H54 (cell line): Measurements from ENCODE around the gene ASCC2.

Experiments used
- DNase-seq: peaks from one replicate; pipeline ENCODE4 v3.0.0; 2011; ENCODE audit warnings: low spot score, mixed read lengths; ENCODE audit not compliant: insufficient read length
- FAIRE-seq: peaks from 3 replicates; lab custom pipeline; 2011; peaks lifted over from hg19 to GRCh38; lab: Jason Lieb, UNC
- POLR2A ChIP-seq: IDR thresholded peaks from 2 replicates; pipeline ENCODE4 v1.6.1; 2011; ENCODE audit warnings: low read depth, mild to moderate bottlenecking, low read length

ASCC2 gene

DNA sequence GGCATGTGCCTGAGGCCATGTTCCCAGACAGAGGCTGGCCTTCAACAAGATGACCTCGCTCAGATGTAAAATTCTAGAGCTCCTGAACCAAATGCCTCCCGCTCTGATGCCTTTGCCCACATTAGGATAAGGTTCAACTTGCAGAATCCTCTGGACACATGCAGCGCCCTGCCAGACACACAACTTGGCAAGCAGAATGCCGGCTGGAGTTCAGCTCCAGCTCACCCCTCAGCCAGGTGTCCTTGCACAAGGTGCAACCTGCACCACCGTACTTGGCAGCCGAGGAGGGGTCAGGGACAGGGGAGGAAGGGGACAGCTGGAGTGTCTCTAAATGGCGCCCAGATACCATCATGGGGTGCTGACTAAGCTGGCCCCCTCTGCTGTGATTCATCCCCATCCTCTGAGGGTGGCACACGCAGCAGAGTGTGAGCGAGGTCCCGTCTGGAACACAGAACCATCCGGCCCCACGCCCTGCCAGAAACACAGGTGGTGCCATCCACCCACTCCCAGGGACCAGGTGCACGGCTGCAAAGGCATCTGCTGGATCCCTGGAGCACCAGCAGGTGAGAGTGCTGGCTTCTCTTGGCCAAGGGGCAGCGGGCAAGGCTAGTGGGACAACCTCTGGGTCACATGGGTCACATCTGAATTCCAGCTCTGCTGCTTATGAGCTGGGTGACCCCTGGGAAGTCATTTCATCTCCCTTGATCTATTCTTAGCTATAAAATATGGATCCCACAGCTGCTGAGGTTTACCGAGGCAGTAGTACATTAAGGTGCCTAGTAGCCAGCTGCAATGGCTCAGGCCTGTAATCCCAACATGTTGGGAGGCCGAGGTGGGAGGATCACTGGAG lies 84.0 kb downstream of the ASCC2 start:
- FAIRE-seq = no peak
- DNase-seq = no peak
- no peak for TF ChIP-seq POLR2A

DNA sequence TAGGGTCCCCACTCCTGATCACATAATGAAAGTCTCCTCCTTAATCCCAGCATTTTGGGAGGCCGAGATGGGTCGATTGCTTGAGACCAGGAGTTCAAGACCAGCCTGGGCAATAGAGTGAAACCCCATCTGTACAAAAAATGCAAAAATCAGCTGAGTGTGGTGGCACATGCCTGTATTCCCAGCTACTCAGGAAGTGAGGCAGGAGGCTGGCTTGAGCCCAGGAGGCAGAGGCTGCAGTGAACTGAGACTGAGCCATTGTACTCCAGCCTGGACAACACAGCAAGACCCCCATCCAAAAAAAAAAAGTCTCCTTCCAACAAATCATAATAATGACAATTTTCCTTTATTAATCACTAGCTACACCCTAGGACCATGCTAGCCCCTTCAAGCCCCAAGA lies 86.4 kb downstream of the ASCC2 start:
- no peak for TF ChIP-seq POLR2A
- no peak for FAIRE-seq
- DNase-seq = no peak

DNA sequence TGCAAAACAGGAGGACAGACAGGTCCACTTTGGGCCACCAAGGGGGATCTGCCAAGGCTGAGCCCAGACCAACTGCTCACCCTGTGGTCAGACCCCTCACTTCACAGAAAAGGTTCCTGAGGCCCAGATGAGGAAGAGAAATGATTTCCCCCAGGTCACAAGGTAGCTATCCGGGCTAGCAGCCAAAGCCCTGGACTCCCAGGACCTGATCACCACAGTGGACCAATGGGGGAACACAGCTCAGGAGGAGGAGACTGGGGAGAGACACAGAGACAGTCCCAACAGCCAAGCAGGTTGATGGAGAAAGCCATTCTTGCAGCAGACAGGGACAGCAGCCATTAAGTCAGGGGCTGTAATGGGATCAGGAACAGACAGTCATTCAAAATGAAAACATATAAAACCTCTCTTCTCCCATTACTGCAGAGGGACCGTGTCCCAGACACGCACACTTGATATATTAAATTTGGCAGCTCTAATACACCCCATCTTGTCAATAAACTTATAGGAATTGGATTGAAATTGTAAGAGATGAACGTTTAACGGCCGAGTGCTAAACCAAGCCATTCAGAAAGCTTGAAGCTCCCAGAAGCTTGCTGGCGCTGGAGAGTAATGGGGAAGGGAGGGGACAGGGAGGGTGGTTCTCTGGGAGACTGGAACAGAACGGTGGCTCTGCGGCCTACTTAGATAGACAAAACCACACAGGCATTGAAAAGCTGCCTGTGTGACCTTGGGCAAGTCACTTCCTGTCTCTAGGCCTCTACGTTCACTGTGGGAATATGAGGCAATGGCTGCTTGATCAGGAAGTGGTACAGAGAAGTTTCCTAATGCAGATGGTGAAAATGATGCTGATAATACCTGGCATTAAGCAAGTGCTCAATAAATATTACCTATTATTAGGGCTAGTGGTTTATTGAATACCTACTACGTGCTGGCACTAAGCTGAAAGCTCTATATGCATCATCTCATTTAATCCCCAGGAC lies 87.2 kb downstream of the ASCC2 start:
- FAIRE-seq = no peak
- DNase-seq = no peak
- no peak for TF ChIP-seq POLR2A

DNA sequence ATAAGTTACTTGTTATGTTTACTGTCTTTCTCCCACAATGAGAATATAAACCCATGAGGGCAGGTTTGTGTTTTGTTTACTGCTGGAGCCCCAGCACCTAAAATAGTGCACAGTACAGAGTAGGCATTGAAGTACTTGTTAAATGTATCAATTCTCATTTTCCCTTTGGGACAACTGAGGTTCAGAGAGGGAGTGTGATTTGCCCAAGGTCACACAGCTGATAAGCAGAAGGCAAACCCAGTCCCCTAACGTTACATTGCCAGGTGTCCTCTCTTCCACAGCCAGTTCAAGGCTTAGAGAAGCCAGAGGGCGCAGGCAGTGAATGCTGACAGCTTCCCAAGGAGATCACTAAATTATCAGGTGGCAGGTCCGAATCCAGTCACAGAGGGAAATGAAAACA lies 88.0 kb downstream of the ASCC2 start:
- FAIRE-seq (no peak), DNase-seq (no peak)
- no peak for TF ChIP-seq POLR2A

DNA sequence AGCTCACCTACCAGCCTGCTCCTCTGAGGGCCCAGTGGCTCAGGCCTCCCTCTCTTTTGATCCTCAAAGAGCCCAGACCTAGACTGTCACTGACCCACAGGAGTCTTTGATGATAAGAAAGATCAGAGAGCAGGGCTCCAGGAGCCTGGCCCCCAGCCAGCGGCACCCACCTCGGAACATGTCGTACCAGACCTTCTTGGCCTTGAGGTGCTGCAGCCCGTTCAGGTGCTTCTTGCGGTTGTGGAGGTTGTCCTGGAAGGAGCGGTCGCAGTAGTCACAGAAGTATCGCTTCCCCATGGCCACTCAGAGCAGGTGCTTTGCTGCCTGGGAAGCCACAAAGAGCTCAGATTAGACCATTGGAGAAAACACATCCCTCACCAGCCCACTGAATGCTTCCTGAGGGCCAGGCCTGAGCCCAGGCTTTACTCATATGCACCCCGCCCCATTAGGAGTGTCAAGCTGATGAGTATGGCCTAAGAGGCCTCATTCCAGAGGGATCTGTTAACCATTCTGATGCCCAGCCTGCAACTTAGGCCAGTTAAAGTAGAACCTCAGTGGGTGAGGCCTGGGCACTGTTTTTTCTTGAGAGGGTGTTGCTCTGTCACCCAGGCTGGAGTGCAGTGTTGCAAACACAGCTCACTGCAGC lies 89.7 kb downstream of the ASCC2 start:
- TF ChIP-seq POLR2A = no peak
- FAIRE-seq (no peak), DNase-seq (no peak)

DNA sequence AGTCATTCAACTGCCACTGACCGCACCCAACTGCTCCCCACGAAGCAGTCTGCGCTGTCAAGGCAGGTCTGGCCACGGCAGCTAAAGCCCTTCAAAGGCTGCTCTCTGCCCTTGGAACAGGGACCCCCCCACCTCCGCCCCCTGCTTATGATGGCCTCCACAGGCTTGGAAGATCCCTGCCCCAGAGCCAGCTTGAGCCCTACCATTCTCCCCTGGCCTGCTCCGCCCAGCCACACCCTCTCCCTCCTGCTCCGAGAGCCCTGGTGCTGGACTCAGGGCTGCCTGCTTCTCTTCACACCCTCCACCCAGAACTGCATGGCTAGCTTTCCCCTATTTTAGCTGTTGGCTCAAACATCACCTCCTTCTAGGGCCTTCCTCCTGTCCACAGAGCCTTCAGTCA lies 90.2 kb downstream of the ASCC2 start:
- FAIRE-seq (no peak), DNase-seq (no peak)
- TF ChIP-seq POLR2A = no peak

DNA sequence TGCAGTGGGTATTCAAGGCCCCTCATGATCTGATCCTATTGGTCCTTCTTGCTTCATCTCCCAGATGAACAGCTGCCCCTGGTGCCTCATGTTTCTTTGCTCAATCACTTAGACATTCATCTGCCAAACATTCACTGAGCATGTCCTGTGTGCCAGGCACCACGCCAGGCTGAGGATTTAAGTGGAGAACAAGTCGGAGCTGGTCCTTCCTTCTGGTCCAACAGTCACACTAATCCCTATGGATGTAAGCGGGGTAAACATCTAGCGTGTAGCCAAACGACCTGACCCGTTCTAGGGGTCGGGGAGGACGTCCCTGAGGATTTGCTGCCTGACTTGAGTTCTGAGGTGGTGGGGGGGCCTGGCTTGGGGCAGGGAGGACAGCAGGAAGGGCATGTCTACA lies 93.2 kb downstream of the ASCC2 start:
- FAIRE-seq (no peak), DNase-seq (no peak)
- no peak for TF ChIP-seq POLR2A

DNA sequence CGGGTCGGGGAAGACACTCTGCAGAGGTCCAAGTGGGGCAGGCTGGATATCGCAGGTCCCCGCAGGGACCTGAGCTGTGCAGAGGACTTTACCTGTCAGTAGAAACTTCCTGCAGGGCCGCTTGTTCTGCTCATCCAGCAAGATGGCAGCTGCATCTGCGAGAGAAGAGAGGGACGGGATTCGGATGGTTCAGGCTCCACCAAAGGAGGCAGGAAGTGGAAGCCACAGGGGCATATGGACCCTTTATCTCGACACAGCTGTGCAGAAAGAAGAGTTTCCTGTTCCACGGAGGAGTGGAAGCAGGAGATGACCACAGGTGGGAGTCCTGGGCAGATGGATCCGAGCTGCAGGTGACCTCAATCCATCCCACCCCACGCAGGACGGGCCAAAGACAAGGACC lies 95.7 kb downstream of the ASCC2 start:
- DNase-seq (no peak), FAIRE-seq (no peak)
- no peak for TF ChIP-seq POLR2A

DNA sequence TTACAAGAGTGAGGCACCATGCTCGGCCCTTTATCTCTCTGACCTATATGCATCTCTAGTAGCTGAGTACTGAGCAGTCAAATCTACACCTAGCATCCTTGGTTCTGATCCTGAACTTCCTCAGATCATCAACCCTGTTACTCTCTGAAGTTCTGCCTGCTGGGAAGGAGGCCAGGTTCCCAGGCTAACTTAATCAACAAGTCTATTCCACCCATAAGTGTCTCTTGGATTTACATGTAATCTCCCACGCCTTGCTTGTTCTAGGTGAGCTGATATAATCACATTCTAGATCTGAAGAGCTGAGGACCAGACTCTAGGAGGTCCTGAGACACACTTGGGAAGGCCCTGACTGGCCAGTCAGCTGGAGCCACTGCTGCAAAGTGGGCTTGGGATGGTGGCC lies 96.1 kb downstream of the ASCC2 start:
- no peak for TF ChIP-seq POLR2A
- FAIRE-seq = no peak
- DNase-seq = no peak

DNA sequence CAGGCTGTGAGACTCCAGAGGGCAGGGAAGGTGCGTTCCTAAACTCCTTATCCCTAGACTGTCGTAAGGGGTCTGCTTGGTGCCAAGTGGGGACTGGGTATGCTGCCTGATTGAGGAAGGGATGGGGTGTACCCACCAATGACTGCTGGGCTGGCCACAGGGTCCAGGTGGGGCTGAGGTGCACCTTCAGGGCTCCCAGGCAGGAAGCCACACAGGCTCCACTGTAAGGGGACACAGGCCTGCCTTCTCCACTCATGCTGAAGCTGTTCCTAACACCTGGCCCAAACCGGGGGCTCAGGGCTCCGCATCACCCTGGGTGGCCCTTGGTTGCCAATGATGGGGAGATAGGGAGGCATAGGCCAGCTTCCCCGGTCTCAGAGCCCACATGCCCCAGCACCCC lies 97.9 kb downstream of the ASCC2 start:
- DNase-seq (no peak), FAIRE-seq (no peak)
- no peak for TF ChIP-seq POLR2A

DNA sequence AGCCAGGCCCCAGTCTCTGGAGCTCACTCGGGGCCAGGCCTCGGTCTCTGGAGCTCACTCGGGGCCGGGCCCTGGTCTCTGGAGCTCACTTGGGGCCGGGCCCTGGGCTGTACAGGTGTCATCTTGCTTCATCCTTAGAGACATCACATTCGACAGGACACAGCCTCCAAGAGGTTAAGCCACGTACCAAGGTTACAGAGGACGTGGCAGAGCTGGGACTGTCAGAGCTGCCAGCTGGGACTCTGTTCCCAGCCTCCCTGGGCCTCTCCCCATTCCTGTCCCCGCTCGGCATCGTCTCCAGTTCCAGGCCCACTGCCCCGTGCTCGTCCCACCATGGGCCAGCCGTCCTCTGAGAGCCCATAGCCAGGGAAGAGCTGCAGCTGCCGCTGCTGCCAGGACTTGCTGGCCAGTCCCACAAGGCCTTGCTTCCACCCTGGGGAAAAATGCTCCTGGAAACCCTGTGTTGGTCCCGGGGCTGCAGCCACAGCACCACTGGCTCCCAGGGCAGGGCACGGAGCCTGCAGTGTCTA lies 98.7 kb downstream of the ASCC2 start:
- DNase-seq = no peak
- FAIRE-seq = no peak
- no peak for TF ChIP-seq POLR2A
